ENCODE results near the gene PIP5KL1.
A peak's percentile ranks its signal among the peaks of the same experiment; 100 is the strongest.

The PIP5KL1 gene

DNA sequence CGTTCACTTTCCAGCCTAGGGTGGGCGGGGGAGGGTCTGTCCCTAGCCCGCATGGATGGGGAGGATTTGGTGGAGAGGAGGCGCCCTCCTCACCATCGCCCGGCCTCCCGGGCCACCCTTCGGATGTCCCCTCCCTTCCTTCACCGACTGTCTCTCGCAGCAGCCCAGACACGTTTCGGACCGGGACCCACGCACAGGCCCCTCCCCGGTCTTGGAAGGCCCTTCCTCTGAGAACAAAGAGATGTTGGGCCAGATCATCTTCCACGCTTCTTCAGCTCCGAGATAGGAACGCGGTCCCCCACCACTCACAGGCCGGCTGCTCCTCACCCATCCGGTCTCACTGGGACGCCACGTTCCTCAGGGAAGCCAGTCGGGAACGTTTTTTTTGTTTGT is 7.7 kb upstream of the PIP5KL1 start:
- TF ChIP-seq POLR2A (IDR thresholded peaks at IDR 0.05; ENCODE audit: extremely low read depth, insufficient read length) (no peak), MYC (IDR thresholded peaks at IDR 0.05; ENCODE audit: low read depth, low read length) (no peak)
- TF ChIP-seq, protein P1, sequence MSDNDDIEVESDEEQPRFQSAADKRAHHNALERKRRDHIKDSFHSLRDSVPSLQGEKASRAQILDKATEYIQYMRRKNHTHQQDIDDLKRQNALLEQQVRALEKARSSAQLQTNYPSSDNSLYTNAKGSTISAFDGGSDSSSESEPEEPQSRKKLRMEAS (IDR thresholded peaks at IDR 0.05; ENCODE audit: low read depth, low read length), result no peak
- TF ChIP-seq, protein P2, sequence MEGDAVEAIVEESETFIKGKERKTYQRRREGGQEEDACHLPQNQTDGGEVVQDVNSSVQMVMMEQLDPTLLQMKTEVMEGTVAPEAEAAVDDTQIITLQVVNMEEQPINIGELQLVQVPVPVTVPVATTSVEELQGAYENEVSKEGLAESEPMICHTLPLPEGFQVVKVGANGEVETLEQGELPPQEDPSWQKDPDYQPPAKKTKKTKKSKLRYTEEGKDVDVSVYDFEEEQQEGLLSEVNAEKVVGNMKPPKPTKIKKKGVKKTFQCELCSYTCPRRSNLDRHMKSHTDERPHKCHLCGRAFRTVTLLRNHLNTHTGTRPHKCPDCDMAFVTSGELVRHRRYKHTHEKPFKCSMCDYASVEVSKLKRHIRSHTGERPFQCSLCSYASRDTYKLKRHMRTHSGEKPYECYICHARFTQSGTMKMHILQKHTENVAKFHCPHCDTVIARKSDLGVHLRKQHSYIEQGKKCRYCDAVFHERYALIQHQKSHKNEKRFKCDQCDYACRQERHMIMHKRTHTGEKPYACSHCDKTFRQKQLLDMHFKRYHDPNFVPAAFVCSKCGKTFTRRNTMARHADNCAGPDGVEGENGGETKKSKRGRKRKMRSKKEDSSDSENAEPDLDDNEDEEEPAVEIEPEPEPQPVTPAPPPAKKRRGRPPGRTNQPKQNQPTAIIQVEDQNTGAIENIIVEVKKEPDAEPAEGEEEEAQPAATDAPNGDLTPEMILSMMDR (IDR thresholded peaks at IDR 0.05; ENCODE audit: low read depth, low read length), result no peak
- DNase-seq (ENCODE audit: low read depth), result no peak
- no peak overlapping the region for H3K4me3 ChIP-seq (ENCODE audit: low read depth, low read length)

DNA sequence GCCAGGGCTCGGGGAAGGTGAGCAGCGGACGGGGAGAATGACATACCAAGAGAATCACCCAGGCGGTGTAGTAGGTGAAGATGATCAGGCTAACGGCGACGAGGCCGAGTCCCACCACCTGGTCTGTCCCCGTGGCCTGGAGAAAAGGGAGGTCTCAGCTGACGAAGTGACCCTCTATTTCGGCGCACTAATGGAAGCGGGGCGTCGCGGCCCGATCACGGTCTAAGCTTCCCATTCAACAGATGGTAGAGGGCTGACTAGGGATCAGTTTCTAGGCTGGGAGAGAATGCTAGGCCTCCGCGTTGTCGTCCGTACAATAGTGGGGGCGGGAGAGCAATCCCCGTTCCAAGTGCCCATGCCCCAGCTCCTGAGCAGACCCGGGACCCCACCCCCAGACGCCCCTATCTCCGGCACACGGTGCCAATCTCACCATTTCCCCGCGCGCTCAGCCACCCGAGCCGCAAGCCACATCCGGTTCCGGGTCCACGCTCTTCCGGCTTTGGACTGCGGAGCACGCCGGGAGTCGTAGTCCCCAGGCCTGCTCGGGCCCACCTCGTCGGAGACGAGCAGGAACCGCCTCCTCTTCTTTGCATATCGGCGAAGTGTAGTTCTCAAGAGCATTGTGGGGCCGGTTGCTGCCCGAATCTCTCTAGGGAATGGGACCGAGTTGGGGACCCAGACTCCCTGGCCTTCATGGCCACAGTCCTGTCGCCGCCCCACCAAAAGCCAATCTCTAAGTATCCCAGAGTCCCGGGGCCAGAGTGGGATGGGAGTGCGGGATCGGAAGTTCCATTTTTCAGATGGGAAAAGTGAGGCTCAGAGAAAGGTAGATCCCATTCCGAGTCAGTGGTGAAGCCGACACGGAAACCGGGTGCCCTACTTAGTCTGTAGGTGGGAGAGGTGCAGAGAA is 7.1 kb upstream of the PIP5KL1 start, which contains the start of gene DPM2:
DPM2 (minus strand) TSS at position 467 of the 910 bp plus-strand sequence; CDS start at position 433, 34 bp downstream.
- TF ChIP-seq, protein P2 (IDR thresholded peaks at IDR 0.05; ENCODE audit: low read depth, low read length), result no peak
- TF ChIP-seq MYC (IDR thresholded peaks at IDR 0.05; ENCODE audit: low read depth, low read length), result peak; percentile 73
- TF ChIP-seq, protein P1 (IDR thresholded peaks at IDR 0.05; ENCODE audit: low read depth, low read length), result peak; percentile 67
- peak; percentile 75 for TF ChIP-seq POLR2A (IDR thresholded peaks at IDR 0.05; ENCODE audit: extremely low read depth, insufficient read length)
- H3K4me3 ChIP-seq (ENCODE audit: low read depth, low read length), result peak within 1 kb of the TSS; percentile 88
- peak; percentile 90 for DNase-seq (ENCODE audit: low read depth)

DNA sequence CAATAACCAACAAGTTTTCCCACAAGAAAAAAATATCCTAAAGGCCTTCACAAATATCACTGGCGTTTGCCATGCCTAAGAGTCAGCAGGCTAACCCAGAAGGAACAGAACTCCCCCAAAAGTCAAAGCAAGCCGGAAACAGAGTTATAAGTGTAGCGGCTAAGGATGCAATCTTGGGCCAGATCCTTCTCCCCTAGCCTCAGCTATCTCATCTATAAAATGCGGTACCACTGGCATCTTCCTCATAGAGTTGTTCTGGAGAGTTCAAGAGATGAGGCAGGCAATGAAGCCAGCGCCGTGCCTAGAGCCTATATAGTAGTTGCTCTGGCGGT is 6.4 kb upstream of the PIP5KL1 start:
- TF ChIP-seq, protein P2 (IDR thresholded peaks at IDR 0.05; ENCODE audit: low read depth, low read length), result no peak
- TF ChIP-seq POLR2A (IDR thresholded peaks at IDR 0.05; ENCODE audit: extremely low read depth, insufficient read length) (no peak), MYC (IDR thresholded peaks at IDR 0.05; ENCODE audit: low read depth, low read length) (no peak)
- TF ChIP-seq, protein P1 (IDR thresholded peaks at IDR 0.05; ENCODE audit: low read depth, low read length), result no peak

DNA sequence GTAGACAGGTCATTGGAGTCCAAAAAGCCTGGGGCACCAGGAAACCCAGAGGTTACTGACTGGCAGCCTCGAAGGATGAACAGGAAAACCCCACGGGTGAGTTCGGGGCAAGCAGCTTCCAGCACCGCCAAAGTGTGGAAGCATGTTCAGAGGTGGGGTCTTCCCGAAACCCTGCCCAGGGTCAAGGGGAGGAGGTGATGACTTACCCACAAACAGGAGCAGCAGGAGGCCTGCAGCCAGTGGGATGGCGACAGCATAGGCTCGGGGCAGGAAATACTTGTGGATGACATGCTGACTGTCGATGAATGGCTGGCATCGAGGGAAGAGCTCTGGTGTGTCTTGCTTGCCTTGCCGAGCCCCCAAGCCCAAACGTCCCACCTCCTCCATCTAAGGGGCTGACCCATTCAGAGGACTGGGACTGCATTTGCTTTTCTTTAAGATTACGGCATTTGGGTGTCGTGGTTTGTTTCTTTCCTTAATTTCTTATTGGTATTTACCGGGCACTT is 5.8 kb upstream of the PIP5KL1 start:
- no peak for DNase-seq (ENCODE audit: low read depth)

More for the DNA sequence above, 6.4 kb upstream of the PIP5KL1 start:
- no peak for DNase-seq (ENCODE audit: low read depth)
- peak overlapping the region; percentile 88 for H3K4me3 ChIP-seq (ENCODE audit: low read depth, low read length)

DNA sequence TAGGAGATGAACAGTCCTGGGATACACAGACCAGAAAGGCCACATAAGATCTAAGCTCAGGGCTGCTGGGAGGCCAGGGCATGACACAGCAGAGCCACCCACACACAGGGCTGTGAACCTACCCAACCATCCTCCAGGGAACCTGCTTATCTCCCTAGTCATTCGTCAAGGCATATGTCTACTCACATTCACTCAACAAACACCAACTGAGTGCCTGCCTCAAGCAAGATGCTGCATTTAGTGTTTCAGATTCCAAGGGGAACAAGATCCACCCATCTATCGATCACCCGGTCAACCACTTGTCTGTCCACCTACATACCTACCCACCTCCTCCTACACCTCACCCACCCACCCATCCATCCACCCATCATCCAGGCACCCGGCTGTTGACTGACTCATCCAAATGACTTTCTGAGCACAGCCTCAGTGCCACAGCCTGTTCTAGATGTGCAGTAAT is 5.2 kb upstream of the PIP5KL1 start:
- H3K4me3 ChIP-seq (ENCODE audit: low read depth, low read length), result no peak overlapping the region
- DNase-seq (ENCODE audit: low read depth), result no peak
- TF ChIP-seq MYC (IDR thresholded peaks at IDR 0.05; ENCODE audit: low read depth, low read length), result no peak

More for the DNA sequence above, 5.8 kb upstream of the PIP5KL1 start:
- TF ChIP-seq, protein P1 (IDR thresholded peaks at IDR 0.05; ENCODE audit: low read depth, low read length), result no peak
- no peak for TF ChIP-seq MYC (IDR thresholded peaks at IDR 0.05; ENCODE audit: low read depth, low read length)
- TF ChIP-seq, protein P2 (IDR thresholded peaks at IDR 0.05; ENCODE audit: low read depth, low read length), result no peak
- no peak for TF ChIP-seq POLR2A (IDR thresholded peaks at IDR 0.05; ENCODE audit: extremely low read depth, insufficient read length)
- peak overlapping the region; percentile 88 for H3K4me3 ChIP-seq (ENCODE audit: low read depth, low read length)

DNA sequence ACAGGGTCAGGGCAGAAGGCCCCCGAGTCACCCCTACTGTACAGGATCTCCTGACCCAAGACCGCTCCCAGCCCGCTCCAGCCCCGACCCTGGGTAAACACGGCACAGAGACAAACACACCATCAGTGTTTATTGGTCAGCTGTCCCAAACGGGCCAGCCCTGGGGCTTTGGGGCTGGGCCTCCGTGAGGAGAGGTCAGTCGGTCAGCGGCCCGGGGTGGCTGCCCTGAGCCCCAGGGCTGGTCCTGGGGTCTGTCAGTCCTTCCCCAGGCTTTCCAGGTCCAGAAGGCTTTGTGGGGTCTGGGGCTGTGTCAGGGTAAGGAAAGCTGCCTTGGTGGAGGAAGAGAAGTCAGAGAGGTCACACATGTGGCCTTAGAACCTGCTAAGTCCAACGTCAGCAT is 4.4 kb upstream of the PIP5KL1 start:
- no peak for DNase-seq (ENCODE audit: low read depth)
- TF ChIP-seq, protein P2 (IDR thresholded peaks at IDR 0.05; ENCODE audit: low read depth, low read length), result no peak
- TF ChIP-seq MYC (IDR thresholded peaks at IDR 0.05; ENCODE audit: low read depth, low read length) (no peak), POLR2A (IDR thresholded peaks at IDR 0.05; ENCODE audit: extremely low read depth, insufficient read length) (no peak)
- TF ChIP-seq, protein P1 (IDR thresholded peaks at IDR 0.05; ENCODE audit: low read depth, low read length), result no peak
- H3K4me3 ChIP-seq (ENCODE audit: low read depth, low read length), result no peak overlapping the region

All from NB4 (cell line).